Neural progenitor cell (in vitro differentiated cells): Measurements from ENCODE around the gene ERCC5. TPM values are rescaled to one million over a fixed set of nuclear protein-coding genes. Genes with fewer than 3 reads are reported as not detected.

ENCODE experiments used
- DNase-seq: peaks from one replicate; pipeline ENCODE4 v3.0.0-alpha.2; 2016; ENCODE audit warnings: low spot score
- H2AFZ ChIP-seq: fragments of 200-600 bp; sonication (generic); replicated peaks from 2 replicates; pipeline ENCODE4 v1.6.1; 2016; ENCODE audit warnings: antibody characterized with exemption
- H3F3A ChIP-seq: fragments of 200-600 bp; sonication (generic); 2 replicates; pipeline ENCODE4 v1.6.1; 2016; ENCODE audit warnings: antibody characterized with exemption, low read depth
- H3K27ac ChIP-seq: fragments of 200-600 bp; sonication (generic); 2 replicates; pipeline ENCODE4 v1.5.1; 2016; ENCODE audit warnings: mild to moderate bottlenecking
- H3K27me3 ChIP-seq: fragments of 200-600 bp; sonication (generic); 2 replicates; pipeline ENCODE4 v1.6.1; 2016; ENCODE audit warnings: mild to moderate bottlenecking, moderate library complexity
- H3K36me3 ChIP-seq: fragments of 200-600 bp; sonication (generic); 2 replicates; pipeline ENCODE4 v1.5.1; 2016
- H3K4me1 ChIP-seq: fragments of 200-600 bp; sonication (generic); 2 replicates; pipeline ENCODE4 v1.6.1; 2016; ENCODE audit warnings: mixed run types
- H3K4me2 ChIP-seq: fragments of 200-600 bp; sonication (generic); 2 replicates; pipeline ENCODE4 v1.6.1; 2016
- H3K4me3 ChIP-seq: fragments of 200-600 bp; sonication (generic); 2 replicates; pipeline ENCODE4 v1.5.1; 2016
- H3K79me2 ChIP-seq: fragments of 200-600 bp; sonication (generic); 2 replicates; pipeline ENCODE4 v1.6.1; 2016; ENCODE audit warnings: low read depth
- H3K9ac ChIP-seq: fragments of 200-600 bp; sonication (generic); 2 replicates; pipeline ENCODE4 v1.6.1; 2016
- H3K9me3 ChIP-seq: fragments of 200-600 bp; sonication (generic); 2 replicates; pipeline ENCODE4 v1.5.1; 2016; ENCODE audit warnings: low read depth
- H4K20me1 ChIP-seq: fragments of 200-600 bp; sonication (generic); 2 replicates; pipeline ENCODE4 v1.6.1; 2016; ENCODE audit warnings: low read depth
- H3K27ac Mint-ChIP-seq: 3 replicates; pipeline ENCODE4 v1.8.0; 2021; ENCODE audit warnings: mixed read lengths
- H3K27me3 Mint-ChIP-seq: 2 replicates; pipeline ENCODE4 v1.8.0; 2022; ENCODE audit warnings: low read depth, mild to moderate bottlenecking, inconsistent platforms, moderate library complexity, mixed read lengths; ENCODE audit not compliant: insufficient read depth
- H3K36me3 Mint-ChIP-seq: 3 replicates; pipeline ENCODE4 v1.8.0; 2021; ENCODE audit warnings: mixed read lengths
- H3K4me1 Mint-ChIP-seq: 3 replicates; pipeline ENCODE4 v1.8.0; 2021; ENCODE audit warnings: mixed read lengths
- H3K4me3 Mint-ChIP-seq: 3 replicates; pipeline ENCODE4 v1.8.0; 2021; ENCODE audit warnings: mild to moderate bottlenecking, moderate library complexity, mixed read lengths
- H3K9me3 Mint-ChIP-seq: 3 replicates; pipeline ENCODE4 v1.8.0; 2020; ENCODE audit warnings: mixed read lengths
- CTCF ChIP-seq: fragments of 200-600 bp; sonication (generic); IDR thresholded peaks from 2 replicates; pipeline ENCODE4 v1.5.1; 2017; ENCODE audit warnings: antibody characterized with exemption, mild to moderate bottlenecking
- EZH2 ChIP-seq: fragments of 200-600 bp; sonication (generic); IDR thresholded peaks from 2 replicates; pipeline ENCODE4 v1.6.1; 2017; ENCODE audit warnings: antibody characterized with exemption, mild to moderate bottlenecking, moderate library complexity
- EZH2phosphoT487 ChIP-seq: fragments of 200-600 bp; sonication (generic); IDR thresholded peaks from 2 replicates; pipeline ENCODE4 v1.6.1; 2017; ENCODE audit warnings: antibody characterized with exemption
- total RNA-seq: library from RNA; depleted of rRNA; stranded (reverse); fragments of >200 nt; gene quantifications from 2 replicates; pipeline ENCODE4 v1.2.3, GENCODE V29; 2015; ENCODE audit warnings: low replicate concordance

Gene ERCC5
- total RNA-seq, 1 donor from 2014 or later = 35.1 TPM

- no peak overlapping the region for H3K27ac ChIP-seq
Observed at GRCh38 chr13:102852556-102852955, 6.7 kb downstream of the ERCC5 start.

DNA sequence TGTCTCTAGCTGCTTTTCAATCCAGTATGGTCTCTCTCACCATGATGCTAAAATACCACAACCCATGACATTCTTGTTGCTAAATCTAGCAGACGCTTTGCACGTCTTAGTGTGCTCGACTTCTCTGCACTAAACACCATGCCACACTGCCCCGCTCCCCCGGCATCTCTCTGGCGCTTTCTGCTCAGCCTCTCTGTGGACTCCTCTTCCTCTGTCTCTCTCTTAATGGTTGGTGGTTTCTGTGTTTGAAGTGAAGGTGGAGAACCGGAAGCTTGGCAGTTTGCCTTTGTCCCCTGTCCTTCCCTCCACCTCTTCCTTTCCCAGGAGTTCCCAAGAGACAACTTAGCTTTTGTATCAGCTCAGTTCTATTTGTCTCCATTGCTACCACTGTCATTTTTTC, 8.8 kb downstream of the ERCC5 start:
- no peaks in the 10 kb centered on the region for H4K20me1 ChIP-seq
- no peak for TF ChIP-seq EZH2
- TF ChIP-seq EZH2phosphoT487 = no peak
- no peak for TF ChIP-seq CTCF
- no peak overlapping the region for H3K4me3 ChIP-seq
- H3K27me3 ChIP-seq = no peaks in the 10 kb centered on the region
- no peaks in the 10 kb centered on the region for H3K79me2 ChIP-seq
- no peak overlapping the region for H3K9ac ChIP-seq
- no peaks in the 10 kb centered on the region for H3K36me3 ChIP-seq
- no peak overlapping the region for H3K27ac ChIP-seq
- no peaks in the 10 kb centered on the region for H3F3A ChIP-seq
- no peak overlapping the region for H3K4me3 Mint-ChIP-seq
- H3K36me3 Mint-ChIP-seq = peaks cover 8% of the 10 kb centered on the region
- H2AFZ ChIP-seq = no peak overlapping the region
- H3K9me3 Mint-ChIP-seq = no peaks in the 10 kb centered on the region
- H3K4me1 Mint-ChIP-seq = no peaks in the 10 kb centered on the region
- DNase-seq = no peak
- H3K4me2 ChIP-seq = no peak overlapping the region
- H3K27ac Mint-ChIP-seq = no peak overlapping the region
- H3K4me1 ChIP-seq = no peaks in the 10 kb centered on the region
- H3K27me3 Mint-ChIP-seq = peaks cover 4% of the 10 kb centered on the region
- H3K9me3 ChIP-seq = no peaks in the 10 kb centered on the region

More at GRCh38 chr13:102852556-102852955, 6.7 kb downstream of the ERCC5 start:
- no peak overlapping the region for H3K4me2 ChIP-seq
- H3F3A ChIP-seq = no peaks in the 10 kb centered on the region
- no peak for DNase-seq
- H3K4me1 ChIP-seq = no peaks in the 10 kb centered on the region
- Mint-ChIP-seq H3K9me3 (no peaks in the 10 kb centered on the region), H3K27me3 (peaks cover 4% of the 10 kb centered on the region), H3K4me1 (peaks cover 4% of the 10 kb centered on the region), H3K36me3 (peaks cover 2% of the 10 kb centered on the region), H3K27ac (no peak overlapping the region), H3K4me3 (no peak overlapping the region)
- TF ChIP-seq CTCF (no peak), EZH2 (no peak), EZH2phosphoT487 (no peak)
- H3K79me2 ChIP-seq = peaks cover 11% of the 10 kb centered on the region
- no peaks in the 10 kb centered on the region for H3K36me3 ChIP-seq
- H3K4me3 ChIP-seq = no peak overlapping the region
- no peaks in the 10 kb centered on the region for H4K20me1 ChIP-seq
- no peaks in the 10 kb centered on the region for H3K9me3 ChIP-seq
- no peak overlapping the region for H3K9ac ChIP-seq
- H2AFZ ChIP-seq = no peak overlapping the region
- no peaks in the 10 kb centered on the region for H3K27me3 ChIP-seq

GRCh38 chr13:102856557-102856956, 10.7 kb downstream of the ERCC5 start:
- no peaks in the 10 kb centered on the region for H3K9me3 ChIP-seq
- Mint-ChIP-seq H3K9me3 (no peaks in the 10 kb centered on the region), H3K4me1 (no peaks in the 10 kb centered on the region), H3K27ac (no peak overlapping the region), H3K36me3 (peaks cover 15% of the 10 kb centered on the region), H3K4me3 (no peak overlapping the region), H3K27me3 (no peaks in the 10 kb centered on the region)
- no peak overlapping the region for H3K27ac ChIP-seq
- H4K20me1 ChIP-seq = no peaks in the 10 kb centered on the region
- H3K4me2 ChIP-seq = no peak overlapping the region
- H3K4me1 ChIP-seq = no peaks in the 10 kb centered on the region
- no peaks in the 10 kb centered on the region for H3F3A ChIP-seq
- H3K79me2 ChIP-seq = no peaks in the 10 kb centered on the region
- H3K4me3 ChIP-seq = no peak overlapping the region
- no peak overlapping the region for H3K9ac ChIP-seq
- TF ChIP-seq EZH2phosphoT487 (no peak), CTCF (no peak), EZH2 (no peak)
- H2AFZ ChIP-seq = no peak overlapping the region
- no peak for DNase-seq
- H3K27me3 ChIP-seq = no peaks in the 10 kb centered on the region
- no peaks in the 10 kb centered on the region for H3K36me3 ChIP-seq
